Activated naive CD4-positive, alpha-beta T cell treated with anti-CD3 and anti-CD28 coated beads, Interleukin-2, amount 50 U/mL, for 72 hours (primary cell): ENCODE results near the gene PTPRM. TPM values are rescaled to one million over a fixed set of nuclear protein-coding genes. Genes with fewer than 3 reads are reported as not detected.

Experiments used
- ATAC-seq, 2 donors: fragments of 150-1000 bp; cut with Tn5 transposase; 2 replicates each; pipeline ENCODE4 v1.10.0; 2021; ENCODE audit warnings: mild to moderate bottlenecking in 2 of 2, moderate library complexity in 2 of 2
- DNase-seq, 2 donors: peaks; one replicate each; pipeline ENCODE4 v3.0.0; 2021 to 2022; ENCODE audit warnings: low spot score in 2 of 2
- H3K27ac Mint-ChIP-seq, 2 donors: one replicate each; pipeline ENCODE4 v1.8.0; 2022; ENCODE audit warnings: mild to moderate bottlenecking in 2 of 2, mixed read lengths in 2 of 2
- H3K36me3 Mint-ChIP-seq, 2 donors: one replicate each; pipeline ENCODE4 v1.8.0; 2022; ENCODE audit warnings: mixed read lengths in 2 of 2
- H3K9me3 Mint-ChIP-seq, 2 donors: one replicate each; pipeline ENCODE4 v1.8.0; 2022; ENCODE audit warnings: mixed read lengths in 2 of 2
- total RNA-seq, 2 donors: library from RNA; stranded (reverse); gene quantifications; one replicate each; pipeline ENCODE4 v1.2.3, GENCODE V29; 2022

Gene PTPRM
- total RNA-seq, 2 donors from 2014 or later: 1.7 to 2.8 TPM

DNA sequence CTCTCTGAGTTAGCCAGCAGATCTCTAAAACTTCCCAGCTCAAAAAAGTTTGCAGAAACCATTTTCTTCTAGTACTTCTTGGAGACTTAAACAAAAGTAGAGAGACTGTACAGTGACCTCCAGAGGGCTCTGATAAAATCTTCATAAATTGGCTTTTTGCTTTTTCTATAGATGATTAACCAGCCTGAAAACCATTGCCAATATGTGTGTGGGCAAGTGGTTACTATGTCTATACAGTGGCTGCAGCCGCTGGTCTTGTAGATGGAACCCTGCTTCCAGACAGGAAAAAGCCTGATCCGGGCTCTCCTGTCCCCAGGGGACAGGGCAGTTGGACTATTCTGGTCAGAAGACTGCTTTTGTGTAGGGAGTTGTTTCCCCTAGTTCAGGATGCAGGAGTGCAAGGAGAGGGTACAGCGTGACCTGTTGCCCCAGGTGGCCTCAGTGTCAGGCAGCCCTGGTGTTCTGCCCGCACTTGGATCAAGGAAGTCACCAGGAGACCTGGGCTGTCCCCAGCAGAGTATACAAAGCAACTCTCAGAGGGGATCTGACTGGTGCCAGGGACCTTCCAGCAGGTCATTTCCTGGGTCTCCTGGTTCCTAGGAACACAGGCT, 7.3 kb upstream of the PTPRM start:
- no peak overlapping the region for H3K27ac Mint-ChIP-seq
- DNase-seq (no peak), ATAC-seq (no peak)
- no peaks in the 10 kb centered on the region for H3K9me3 Mint-ChIP-seq
- H3K36me3 Mint-ChIP-seq: peaks cover 0 to 4% of the 10 kb centered on the region in 2 donors

DNA sequence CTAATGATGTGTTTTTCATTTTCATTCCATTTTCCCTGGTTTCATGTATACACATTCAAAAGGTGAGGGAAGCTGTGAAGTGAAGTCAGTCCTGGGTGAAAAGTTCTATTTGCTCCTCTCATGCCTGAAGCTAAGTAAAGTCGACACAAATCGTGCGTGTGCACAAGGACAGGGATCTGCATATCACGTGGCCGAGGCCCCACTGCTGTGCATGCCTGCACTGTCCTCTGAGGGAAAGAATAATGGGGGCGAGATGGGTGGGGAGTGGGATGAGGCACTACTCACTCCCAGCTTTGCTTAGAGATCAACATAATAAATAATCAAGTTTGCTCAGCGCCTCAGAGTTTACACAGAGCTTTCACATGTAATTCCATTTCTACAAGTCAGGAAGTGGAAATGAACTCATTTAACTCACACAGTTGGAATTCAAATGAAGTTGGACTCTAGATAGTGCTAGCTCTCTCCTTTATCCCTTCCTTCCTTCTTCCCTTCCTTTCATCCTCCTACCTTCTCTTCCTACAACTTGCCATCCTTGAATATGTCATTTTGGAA, 5.1 kb upstream of the PTPRM start:
- no peak for ATAC-seq
- no peak overlapping the region for H3K27ac Mint-ChIP-seq
- no peaks in the 10 kb centered on the region for H3K9me3 Mint-ChIP-seq
- no peak for DNase-seq
- no peaks in the 10 kb centered on the region for H3K36me3 Mint-ChIP-seq

GRCh38 chr18:7562491-7562890, 4.6 kb upstream of the PTPRM start:
- H3K9me3 Mint-ChIP-seq: no peaks in the 10 kb centered on the region
- ATAC-seq (no peak), DNase-seq (no peak)
- H3K36me3 Mint-ChIP-seq: no peaks in the 10 kb centered on the region
- no peak overlapping the region for H3K27ac Mint-ChIP-seq

DNA sequence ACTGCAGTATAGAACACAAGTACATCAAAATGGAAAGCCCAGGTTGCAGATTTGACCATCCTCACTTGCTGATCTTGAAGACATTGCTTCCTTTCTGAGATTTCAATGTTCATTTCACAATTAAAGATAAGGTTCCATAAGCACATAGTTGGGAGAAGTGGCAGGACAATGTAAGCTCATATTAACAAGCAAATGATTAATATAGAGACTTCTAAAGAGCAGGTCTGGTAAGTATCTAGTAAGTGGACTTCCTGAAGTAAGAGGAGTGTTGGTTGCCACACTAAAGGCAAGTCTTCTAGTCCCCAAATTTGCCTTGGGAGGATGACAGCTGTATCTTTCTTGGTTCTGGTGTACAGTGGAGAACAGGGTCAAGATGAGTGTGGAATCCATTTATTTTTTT, 1.4 kb upstream of the PTPRM start:
- Mint-ChIP-seq H3K9me3 (no peaks in the 10 kb centered on the region), H3K27ac (no peak overlapping the region), H3K36me3 (peaks cover 0 to 8% of the 10 kb centered on the region in 2 donors)
- ATAC-seq: no peak
- no peak for DNase-seq

- ATAC-seq: no peak
- no peak for DNase-seq
- Mint-ChIP-seq H3K36me3 (peaks cover 0 to 8% of the 10 kb centered on the region in 2 donors), H3K27ac (no peak overlapping the region), H3K9me3 (no peaks in the 10 kb centered on the region)
Observed at GRCh38 chr18:7566244-7566566, 911 bp upstream of the PTPRM start.

- H3K27ac Mint-ChIP-seq: no peak overlapping the region
- ATAC-seq: peak; percentile 18 to 32
Observed at GRCh38 chr18:7567474-7568425, 634 bp downstream of the PTPRM start.

DNA sequence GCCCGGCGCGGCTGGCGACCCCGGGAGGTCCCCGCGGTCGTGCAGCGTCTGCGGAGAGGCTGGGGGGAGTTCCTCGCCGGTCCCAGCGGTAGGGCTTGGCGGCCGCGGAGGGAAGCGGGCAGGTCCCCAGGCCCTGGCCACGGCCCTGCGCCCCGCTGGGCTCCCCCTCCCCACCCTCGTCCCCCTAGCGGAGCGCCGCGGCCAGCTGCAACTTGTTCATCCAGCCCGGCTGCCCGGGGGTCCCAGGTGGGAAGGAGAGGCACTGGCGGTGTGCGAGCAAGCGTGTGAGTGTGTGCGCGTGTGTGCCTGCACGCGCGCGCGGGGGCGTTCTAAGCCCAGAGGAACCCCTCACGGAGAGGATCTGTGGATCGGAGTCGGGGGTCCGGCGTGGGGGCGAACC, 1.3 kb downstream of the PTPRM start:
- peak in 1 of 2 donors; percentile 51 for DNase-seq

More at GRCh38 chr18:7567474-7568425, 634 bp downstream of the PTPRM start:
- H3K36me3 Mint-ChIP-seq: peaks cover 0 to 8% of the 10 kb centered on the region in 2 donors
- peaks cover 0 to under 1% of the 10 kb centered on the region in 2 donors for H3K9me3 Mint-ChIP-seq
- DNase-seq: no peak

DNA sequence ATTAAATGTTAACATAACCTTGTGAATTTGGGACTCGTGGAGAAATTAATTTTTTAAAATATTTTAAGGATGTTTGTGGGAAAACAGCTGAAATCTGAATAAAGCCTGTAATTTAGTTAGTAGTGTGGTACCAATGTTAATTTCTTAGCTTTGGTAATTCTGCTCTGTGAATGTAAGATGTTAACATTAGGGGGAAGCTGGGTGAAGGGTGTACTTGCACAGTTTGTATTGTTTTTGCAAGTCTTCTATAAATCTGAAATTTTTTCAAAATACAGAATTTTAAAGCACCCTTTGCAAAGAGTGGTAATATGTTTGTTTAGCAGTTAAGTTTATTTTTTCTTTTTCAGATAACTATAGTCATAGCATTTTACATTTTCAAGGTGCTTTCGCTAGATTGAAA, 4.5 kb downstream of the PTPRM start:
- Mint-ChIP-seq H3K9me3 (peaks cover 0 to 5% of the 10 kb centered on the region in 2 donors), H3K27ac (no peak overlapping the region), H3K36me3 (peaks cover 0 to 8% of the 10 kb centered on the region in 2 donors)
- ATAC-seq (no peak), DNase-seq (no peak)

More for the DNA sequence above, 1.3 kb downstream of the PTPRM start:
- Mint-ChIP-seq H3K36me3 (peaks cover 0 to 8% of the 10 kb centered on the region in 2 donors), H3K27ac (no peak overlapping the region), H3K9me3 (peaks cover 0 to 5% of the 10 kb centered on the region in 2 donors)
- ATAC-seq: no peak

DNA sequence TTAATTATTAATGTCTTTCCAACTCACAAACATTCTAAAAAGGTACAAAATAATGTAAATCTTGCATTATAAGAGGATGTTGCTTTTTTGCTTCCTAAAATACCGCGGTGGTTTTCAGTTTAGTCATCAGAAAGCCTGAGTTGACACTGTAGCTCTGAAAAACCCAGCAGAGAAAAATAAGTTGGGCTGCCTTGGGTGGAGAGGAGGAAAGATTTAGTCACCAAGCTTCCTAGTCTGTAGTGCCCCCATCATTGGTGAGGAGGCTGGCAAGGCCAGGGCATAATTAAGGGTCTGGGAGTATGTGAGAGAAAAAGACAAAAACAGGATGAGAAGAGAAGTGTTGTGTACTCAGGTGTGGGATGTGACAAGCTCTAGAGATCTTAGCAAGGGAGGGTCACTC, 5.7 kb downstream of the PTPRM start:
- peak in 1 of 2 donors; percentile 75 for ATAC-seq
- no peak for DNase-seq
- peak overlapping the region in 1 of 2 donors; percentile 6 for H3K27ac Mint-ChIP-seq
- H3K36me3 Mint-ChIP-seq: peaks cover 0 to 8% of the 10 kb centered on the region in 2 donors
- peaks cover 0 to 5% of the 10 kb centered on the region in 2 donors for H3K9me3 Mint-ChIP-seq

DNA sequence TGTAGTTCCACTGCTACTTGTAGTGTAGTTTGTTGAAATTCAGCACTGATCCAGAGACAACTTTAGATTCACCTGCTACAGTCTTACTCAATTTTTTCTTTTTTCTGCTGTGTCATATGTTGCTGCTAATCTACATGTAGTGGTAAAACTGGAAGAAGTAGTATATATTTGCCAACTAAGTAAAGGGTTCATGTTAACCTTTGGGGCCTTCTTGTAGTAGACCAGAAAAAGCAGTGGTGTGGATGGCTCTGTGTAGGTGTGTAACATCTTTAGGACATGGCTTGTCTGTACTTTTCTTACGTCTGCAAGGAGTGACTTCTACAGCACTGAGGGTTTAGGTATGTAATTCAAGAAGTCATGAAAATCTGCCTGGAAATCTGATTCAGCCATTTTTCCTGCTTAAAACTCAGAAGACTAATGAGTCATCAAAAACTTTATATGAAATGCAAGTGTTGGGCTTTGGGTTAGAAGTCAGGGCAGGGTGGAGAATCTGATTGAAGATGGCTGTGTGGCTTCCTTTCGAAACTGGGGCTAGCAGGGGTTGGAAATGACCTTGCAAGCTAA, 8.4 kb downstream of the PTPRM start:
- ATAC-seq: no peak
- H3K9me3 Mint-ChIP-seq: peaks cover 0 to 5% of the 10 kb centered on the region in 2 donors
- no peak overlapping the region for H3K27ac Mint-ChIP-seq
- no peak for DNase-seq
- no peaks in the 10 kb centered on the region for H3K36me3 Mint-ChIP-seq

DNA sequence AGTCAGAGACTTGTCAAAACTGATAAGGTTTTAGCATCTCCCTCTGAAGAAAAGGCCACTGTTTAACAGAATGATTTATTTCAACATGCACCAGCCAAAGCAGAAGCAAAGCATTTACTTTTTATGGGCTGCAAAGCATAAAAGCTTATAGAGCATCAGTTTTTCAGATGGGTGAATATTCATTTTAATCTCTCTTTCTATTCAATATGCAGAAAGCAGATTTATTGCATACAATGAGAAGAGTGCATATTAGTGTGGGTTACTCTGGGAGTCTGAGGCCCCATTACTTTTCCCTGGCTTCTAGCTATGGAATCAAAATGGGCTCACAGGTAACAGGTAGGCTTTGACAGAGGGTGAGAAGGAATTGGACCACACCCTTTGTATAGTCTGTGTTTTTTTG, 9.0 kb downstream of the PTPRM start:
- Mint-ChIP-seq H3K27ac (no peak overlapping the region), H3K36me3 (no peaks in the 10 kb centered on the region), H3K9me3 (peaks cover 0 to 5% of the 10 kb centered on the region in 2 donors)
- DNase-seq: no peak
- ATAC-seq: no peak

DNA sequence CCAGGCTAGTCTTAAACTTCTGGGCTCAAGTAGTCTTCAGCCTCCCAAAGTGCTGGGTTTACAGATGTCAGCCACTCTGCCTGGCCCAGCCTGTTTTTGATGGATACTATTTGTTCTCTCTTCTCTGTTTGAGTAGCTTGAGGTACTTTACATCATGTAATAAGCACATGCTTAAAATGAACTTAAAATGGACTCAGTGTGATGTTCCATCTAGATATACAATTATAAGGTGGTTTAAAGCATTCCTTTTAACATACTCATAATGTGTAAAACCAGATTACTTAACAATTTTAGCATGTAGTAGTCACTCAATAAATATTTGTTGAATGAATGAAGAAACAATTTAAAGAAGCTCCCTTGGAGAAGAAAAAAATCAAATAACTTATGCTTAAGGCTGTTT, 9.6 kb downstream of the PTPRM start:
- Mint-ChIP-seq H3K9me3 (peaks cover 0 to 5% of the 10 kb centered on the region in 2 donors), H3K36me3 (no peaks in the 10 kb centered on the region), H3K27ac (no peak overlapping the region)
- DNase-seq (no peak), ATAC-seq (no peak)

GRCh38 chr18:7577706-7578105, 10.6 kb downstream of the PTPRM start:
- ATAC-seq (no peak), DNase-seq (no peak)
- Mint-ChIP-seq H3K9me3 (peaks cover 0 to 5% of the 10 kb centered on the region in 2 donors), H3K27ac (no peak overlapping the region), H3K36me3 (no peaks in the 10 kb centered on the region)

DNA sequence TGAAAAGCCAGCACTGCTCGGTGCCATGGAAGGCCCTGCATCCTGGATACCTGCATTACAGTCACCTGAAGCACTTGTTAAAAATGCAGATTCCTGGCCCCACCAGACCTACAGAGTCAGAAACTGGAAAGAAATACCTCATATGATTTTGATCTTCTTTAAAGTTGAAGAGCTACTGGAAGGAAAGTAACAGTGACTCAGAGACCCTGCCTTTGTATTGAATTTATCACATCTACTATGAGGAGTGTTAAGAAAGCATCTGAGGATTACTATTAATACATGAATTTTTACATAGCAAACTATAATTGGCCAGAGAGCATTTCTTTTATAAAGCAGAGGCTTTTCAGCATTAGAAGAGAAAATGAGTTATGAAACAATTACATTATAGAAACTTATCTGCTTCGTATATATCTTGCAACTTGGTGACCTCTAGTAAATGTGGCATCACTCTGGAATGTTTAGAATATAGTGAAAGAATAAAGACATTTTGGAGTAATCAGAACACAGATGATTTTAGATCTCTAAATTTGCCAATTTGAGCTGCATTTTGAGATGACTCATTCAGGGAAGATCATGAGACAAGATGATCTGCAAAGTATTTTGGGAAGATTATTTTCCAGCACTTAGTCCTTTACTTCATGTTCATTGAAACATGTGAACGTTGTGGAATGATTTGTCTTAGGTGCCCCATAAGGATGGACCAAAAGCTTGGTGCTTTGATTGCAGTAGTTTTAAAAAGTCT, 12.2 kb downstream of the PTPRM start:
- H3K9me3 Mint-ChIP-seq: no peaks in the 10 kb centered on the region
- no peak overlapping the region for H3K27ac Mint-ChIP-seq
- DNase-seq (no peak), ATAC-seq (no peak)
- no peaks in the 10 kb centered on the region for H3K36me3 Mint-ChIP-seq

DNA sequence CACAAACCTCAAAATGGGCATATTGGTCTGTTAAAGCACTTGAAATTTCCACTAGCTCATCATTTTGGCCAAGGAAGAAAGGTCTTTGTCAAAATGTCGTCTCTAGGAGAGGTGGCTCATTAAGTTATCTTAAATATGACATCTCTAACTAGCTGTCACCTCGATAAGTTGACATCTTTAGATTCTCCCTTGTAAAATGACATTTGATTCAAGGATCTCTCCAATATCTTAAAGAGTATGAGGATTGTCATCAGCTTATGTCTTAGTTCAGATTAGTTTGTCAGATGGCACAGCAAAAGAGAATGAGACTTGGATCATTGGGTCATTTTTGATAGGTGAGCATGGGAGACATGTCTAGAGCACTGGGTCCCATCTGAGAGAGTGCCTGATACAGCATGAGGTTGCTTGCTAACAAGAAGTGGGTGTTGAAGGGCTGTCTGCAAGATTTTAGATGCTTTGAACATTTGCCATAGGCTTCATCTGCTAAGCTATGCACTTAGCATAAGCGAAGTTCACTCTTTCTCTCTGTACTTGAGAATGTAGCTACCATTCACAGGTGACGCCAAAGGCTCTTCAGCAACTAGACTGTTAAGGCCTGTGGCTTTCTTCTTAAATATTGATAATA, 12.9 kb downstream of the PTPRM start:
- Mint-ChIP-seq H3K9me3 (no peaks in the 10 kb centered on the region), H3K27ac (no peak overlapping the region), H3K36me3 (no peaks in the 10 kb centered on the region)
- DNase-seq: no peak
- ATAC-seq: no peak

DNA sequence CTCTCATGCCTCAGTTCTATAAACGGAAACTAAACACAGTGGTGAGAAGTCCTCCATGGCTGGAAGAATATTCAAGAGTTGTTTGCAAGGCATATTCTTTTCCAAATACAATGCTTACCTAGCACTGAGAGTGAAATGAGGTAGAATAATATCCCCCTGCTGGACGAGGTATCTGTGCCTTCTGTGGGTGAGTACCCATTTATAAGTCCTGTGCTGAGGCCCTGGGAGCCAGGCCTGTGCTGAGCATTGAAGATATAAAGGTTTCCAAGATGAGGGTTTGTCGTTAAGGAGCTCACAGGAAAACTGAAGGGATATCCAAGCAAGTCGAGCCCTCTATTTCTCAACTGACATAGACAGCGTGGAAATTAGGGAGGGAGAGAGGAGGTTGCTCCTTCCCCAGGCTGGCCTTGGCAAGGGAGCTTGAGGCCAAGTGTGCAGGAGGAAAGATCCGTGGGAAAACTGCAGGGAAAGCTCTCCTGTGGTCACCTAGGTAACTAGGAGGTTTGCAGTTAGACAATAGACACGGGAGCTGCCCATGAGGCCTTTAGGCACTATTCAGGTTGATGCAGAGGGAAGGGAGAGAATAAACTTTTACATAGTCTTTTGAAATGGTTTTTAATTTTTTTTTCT, 17.6 kb downstream of the PTPRM start:
- Mint-ChIP-seq H3K27ac (no peak overlapping the region), H3K36me3 (no peaks in the 10 kb centered on the region), H3K9me3 (no peaks in the 10 kb centered on the region)
- no peak for ATAC-seq
- no peak for DNase-seq
